Naive thymus-derived CD8-positive, alpha-beta T cell (primary cell): ENCODE results near the gene COLQ. TPM values are rescaled to one million over a fixed set of nuclear protein-coding genes. Genes with fewer than 3 reads are reported as not detected.
A peak's percentile ranks its signal among the peaks of the same experiment; 100 is the strongest.
"Not testable (repeated sequence)": the region's sequence is repeated elsewhere in the genome, so short reads cannot be mapped to it uniquely, and the experiment has no call there.

Experiments
- ATAC-seq, 2 donors: fragments of 150-1000 bp; cut with Tn5 transposase in 1 of 2; sonication (Bioruptor Pico), chemical (Tn5 transposase) in 1 of 2; 1 replicate in 1 of 2; 2 replicates in 1 of 2; pipeline ENCODE4 v1.10.0; 2021; ENCODE audit warnings: mild to moderate bottlenecking in 2 of 2, moderate library complexity in 2 of 2
- POLR2A ChIA-PET: fragments of 350-600 bp; sonication (Branson Sonifier 250); formaldehyde crosslinking; loops from one replicate; lab custom pipeline; 2021; ENCODE audit warnings: antibody characterized with exemption; lab: Charles Lee
- DNase-seq, 10 donors: peaks; one replicate each; pipeline versions ENCODE4 v3.0.0 to v3.0.0-alpha.2; 2020 to 2022
- H3K27ac Mint-ChIP-seq, 10 donors: one replicate each; pipeline ENCODE4 v1.8.0; 2020 to 2022; ENCODE audit warnings: mild to moderate bottlenecking in 10 of 10, mixed read lengths in 10 of 10, moderate library complexity in 4 of 10, inconsistent platforms in 1 of 10
- H3K27me3 Mint-ChIP-seq, 5 donors: one replicate each; pipeline ENCODE4 v1.8.0; 2021 to 2022; ENCODE audit warnings: mixed read lengths in 5 of 5
- H3K36me3 Mint-ChIP-seq, 3 donors: one replicate each; pipeline ENCODE4 v1.8.0; 2020 to 2022; ENCODE audit warnings: mixed read lengths in 3 of 3, mild to moderate bottlenecking in 2 of 3, inconsistent platforms in 1 of 3
- H3K4me1 Mint-ChIP-seq, 4 donors: one replicate each; pipeline ENCODE4 v1.8.0; 2021 to 2022; ENCODE audit warnings: mixed read lengths in 4 of 4
- H3K4me3 Mint-ChIP-seq, 10 donors: one replicate each; pipeline ENCODE4 v1.8.0; 2020 to 2022; ENCODE audit warnings: mild to moderate bottlenecking in 10 of 10, mixed read lengths in 10 of 10, moderate library complexity in 6 of 10, inconsistent platforms in 1 of 10
- H3K9me3 Mint-ChIP-seq, 9 donors: one replicate each; pipeline ENCODE4 v1.8.0; 2020 to 2022; ENCODE audit warnings: mixed read lengths in 9 of 9, mild to moderate bottlenecking in 3 of 9, inconsistent platforms in 1 of 9, moderate library complexity in 1 of 9
- polyA plus RNA-seq, 3 donors: library from polyadenylated mRNA; unstranded; fragments of 300-500 nt; fragmentation: Illumina TruSeq; gene quantifications; one replicate each; pipeline ENCODE4 v1.2.3, GENCODE V29; 2021
- total RNA-seq, 8 experiments: library from RNA in 2 of 8; stranded (reverse) in 2 of 8; gene quantifications; one replicate each; pipeline ENCODE4 v1.2.3 and lab custom pipeline; 2021 to 2026

COLQ gene
- total and polyA plus RNA-seq, 5 experiments from 2014 or later = 0.09 to 3.4 (median 1.5) TPM; not detected in 1

DNA sequence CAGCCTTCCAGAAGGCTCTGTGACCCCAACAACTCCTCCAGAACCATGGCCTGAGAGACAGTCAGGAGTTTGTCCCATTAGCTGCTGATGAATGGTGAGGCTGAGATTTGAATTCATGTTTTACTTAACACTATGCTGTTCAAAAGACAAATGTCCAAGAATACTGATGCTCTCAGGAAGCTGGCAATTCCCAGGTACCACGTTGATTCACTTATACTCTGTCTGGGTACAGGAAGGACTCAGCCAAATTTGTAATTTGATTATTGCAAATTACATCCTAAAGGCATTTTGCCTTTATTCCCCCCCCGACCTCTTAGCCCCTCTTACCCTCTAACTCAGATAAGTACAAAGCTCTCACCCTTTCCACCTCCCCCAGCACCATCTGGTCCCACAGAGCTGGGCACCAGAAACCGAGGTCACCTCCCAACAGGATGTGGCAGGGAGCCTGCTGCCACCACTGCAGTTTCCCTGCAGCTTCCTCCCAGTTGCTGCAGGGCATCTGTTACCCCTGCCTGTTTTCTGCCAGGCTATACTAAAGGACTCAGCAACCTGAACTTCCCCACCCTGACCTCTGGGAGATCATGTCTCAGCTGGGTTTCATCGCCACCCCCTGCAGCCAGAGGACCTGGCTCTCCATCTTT is 60.5 kb downstream of the COLQ start:
- POLR2A ChIA-PET = no interaction called here
- H3K27ac Mint-ChIP-seq = peak overlapping the region in 4 of 10 donors; percentile 19 to 81 (median 42)
- DNase-seq = no peak
- H3K4me1 Mint-ChIP-seq = peaks cover 11 to 24% (median 18%) of the 10 kb centered on the region in 4 donors
- ATAC-seq = peak in 1 of 2 donors; percentile 38
- H3K27me3 Mint-ChIP-seq = no peaks in the 10 kb centered on the region
- peaks cover 0 to 6% (median 5%) of the 10 kb centered on the region in 3 donors for H3K36me3 Mint-ChIP-seq
- H3K9me3 Mint-ChIP-seq = peaks cover 0 to 4% (median 0%) of the 10 kb centered on the region in 9 donors
- H3K4me3 Mint-ChIP-seq = peak overlapping the region in 2 of 10 donors; percentile 42 to 52

DNA sequence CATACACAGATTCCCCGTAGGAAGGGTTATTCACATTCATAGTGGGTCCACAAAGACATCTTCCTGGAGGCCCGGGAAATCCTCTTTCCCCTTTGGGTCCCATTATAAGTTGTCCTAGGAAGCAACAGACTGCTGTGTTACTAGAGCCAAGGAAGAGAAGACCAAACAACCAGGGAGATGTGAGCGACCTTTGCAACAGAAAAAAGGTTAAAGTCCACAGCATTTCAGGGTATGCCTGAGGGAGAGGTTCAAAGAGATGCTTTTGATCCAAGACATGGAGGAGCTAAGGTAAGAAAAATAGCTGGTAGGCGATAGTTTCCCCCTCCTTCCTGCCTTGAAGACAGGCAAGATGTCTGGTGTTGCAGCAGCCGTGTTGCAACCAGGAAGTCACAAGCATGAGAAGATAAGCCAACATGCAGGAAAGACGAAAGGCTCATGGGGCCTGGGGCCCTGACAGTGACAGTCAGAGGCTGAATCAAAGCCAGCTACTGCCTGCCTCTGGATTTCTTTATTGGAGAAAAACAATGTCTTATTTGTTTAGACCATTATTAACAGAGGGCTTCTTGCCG is 63.2 kb downstream of the COLQ start:
- DNase-seq = no peak
- peaks cover 11 to 24% (median 18%) of the 10 kb centered on the region in 4 donors for H3K4me1 Mint-ChIP-seq
- H3K36me3 Mint-ChIP-seq = peaks cover 0 to 5% (median 5%) of the 10 kb centered on the region in 3 donors
- POLR2A ChIA-PET = no interaction called here
- no peaks in the 10 kb centered on the region for H3K27me3 Mint-ChIP-seq
- peaks cover 0 to 4% (median 0%) of the 10 kb centered on the region in 9 donors for H3K9me3 Mint-ChIP-seq
- no peak for ATAC-seq
- H3K27ac Mint-ChIP-seq = peak overlapping the region in 1 of 10 donors; percentile 1
- H3K4me3 Mint-ChIP-seq = no peak overlapping the region

DNA sequence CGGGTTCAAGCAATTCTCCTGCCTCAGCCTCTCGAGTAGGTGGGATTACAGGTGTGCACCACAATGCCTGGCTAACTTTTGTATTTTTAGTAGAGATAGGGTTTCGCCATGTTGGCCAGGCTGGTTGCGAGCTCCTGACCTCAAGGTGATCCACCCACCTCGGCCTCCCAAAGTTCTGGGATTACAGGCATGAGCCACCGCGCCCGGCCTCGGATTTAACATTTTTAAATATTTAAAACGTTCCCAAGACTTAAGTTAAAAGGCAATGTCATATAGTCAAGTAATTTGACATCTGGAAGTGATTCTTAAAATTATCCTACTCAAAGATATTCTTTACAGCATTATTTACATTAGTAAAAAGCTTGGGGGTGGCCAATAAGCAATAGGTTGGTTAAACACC is 64.6 kb downstream of the COLQ start:
- H3K9me3 Mint-ChIP-seq, H3K27me3 Mint-ChIP-seq, DNase-seq, POLR2A ChIA-PET, H3K36me3 Mint-ChIP-seq, H3K4me3 Mint-ChIP-seq, ATAC-seq, H3K27ac Mint-ChIP-seq: not testable (repeated sequence)
- H3K4me1 Mint-ChIP-seq = peaks cover 8 to 19% (median 14%) of the 10 kb centered on the region in 4 donors

DNA sequence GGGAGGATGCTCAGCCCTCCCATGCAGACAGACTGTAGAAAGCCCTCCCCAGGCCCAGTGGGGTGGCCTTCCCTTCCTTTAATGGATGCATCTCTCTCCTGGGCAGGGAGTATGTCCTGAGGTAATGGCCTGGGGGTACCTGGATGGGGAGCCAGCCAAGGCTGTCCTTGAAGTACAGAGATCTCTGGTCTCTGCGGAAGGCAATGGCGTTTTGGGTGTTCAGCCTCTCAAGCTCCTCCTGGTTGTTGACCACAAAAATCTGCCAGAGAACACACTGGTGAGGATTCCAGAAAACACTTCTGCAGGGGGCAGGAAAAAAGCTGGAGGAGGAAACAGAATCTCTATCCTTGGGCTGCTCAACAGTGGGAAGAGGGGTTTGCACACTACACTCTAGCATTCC is 65.2 kb downstream of the COLQ start:
- no peak for ATAC-seq
- no peak overlapping the region for H3K27ac Mint-ChIP-seq
- no peak overlapping the region for H3K4me3 Mint-ChIP-seq
- POLR2A ChIA-PET = no interaction called here
- peaks cover 5 to 15% (median 11%) of the 10 kb centered on the region in 4 donors for H3K4me1 Mint-ChIP-seq
- DNase-seq = no peak
- H3K27me3 Mint-ChIP-seq = no peaks in the 10 kb centered on the region
- H3K9me3 Mint-ChIP-seq = peaks cover 0 to 4% (median 0%) of the 10 kb centered on the region in 9 donors
- H3K36me3 Mint-ChIP-seq = peaks cover 0 to 5% (median 5%) of the 10 kb centered on the region in 3 donors

DNA sequence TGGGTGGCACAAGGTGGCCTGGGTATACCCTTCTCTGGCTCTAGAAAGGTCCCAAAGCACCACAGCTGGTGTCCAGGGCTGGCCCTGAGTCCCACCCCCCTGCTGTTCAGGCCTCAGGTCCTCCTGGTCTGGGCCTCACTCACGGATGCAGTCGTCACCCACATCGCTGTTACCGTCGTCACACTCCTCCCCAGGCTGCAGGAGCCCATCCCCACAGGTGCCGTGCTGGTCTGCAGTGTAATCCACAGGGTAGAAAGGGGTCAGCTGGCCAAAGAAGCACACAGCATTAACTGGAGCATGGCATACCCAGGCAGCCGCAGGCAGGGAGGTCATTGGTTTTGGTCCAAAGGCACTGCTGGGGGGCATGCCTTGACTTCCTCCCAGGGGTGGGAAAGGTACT is 65.8 kb downstream of the COLQ start:
- H3K4me3 Mint-ChIP-seq = no peak overlapping the region
- peaks cover 0 to 8% (median 5%) of the 10 kb centered on the region in 3 donors for H3K36me3 Mint-ChIP-seq
- POLR2A ChIA-PET = no interaction called here
- DNase-seq = no peak
- no peak for ATAC-seq
- no peaks in the 10 kb centered on the region for H3K27me3 Mint-ChIP-seq
- peaks cover 0 to 4% (median 0%) of the 10 kb centered on the region in 9 donors for H3K9me3 Mint-ChIP-seq
- H3K27ac Mint-ChIP-seq = no peak overlapping the region
- H3K4me1 Mint-ChIP-seq = peaks cover 2 to 14% (median 5%) of the 10 kb centered on the region in 4 donors

DNA sequence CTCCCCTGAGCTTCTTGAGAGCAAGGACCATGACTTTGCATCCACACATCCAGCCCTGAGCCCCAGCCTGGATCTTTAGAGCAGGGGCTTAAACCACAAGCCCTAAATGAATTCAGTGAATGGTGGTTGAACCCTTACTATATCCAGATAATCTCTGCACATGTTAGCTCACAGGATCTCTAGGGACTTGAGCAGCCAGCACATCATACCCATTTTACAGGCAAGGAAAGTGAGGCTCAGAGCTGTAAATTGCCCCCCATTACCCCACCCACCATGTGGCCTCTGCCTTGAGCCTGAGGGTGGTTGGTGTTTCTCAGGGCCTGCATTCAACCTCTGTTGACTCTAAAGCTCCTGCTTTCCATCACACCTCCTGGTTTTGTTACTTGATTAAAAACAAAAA is 66.5 kb downstream of the COLQ start:
- Mint-ChIP-seq H3K27me3 (no peaks in the 10 kb centered on the region), H3K4me1 (peaks cover 0 to 6% (median 1%) of the 10 kb centered on the region in 4 donors), H3K9me3 (peaks cover 0 to 4% (median 0%) of the 10 kb centered on the region in 9 donors), H3K36me3 (peaks cover 0 to 8% (median 5%) of the 10 kb centered on the region in 3 donors), H3K4me3 (no peak overlapping the region), H3K27ac (no peak overlapping the region)
- POLR2A ChIA-PET = interaction anchor here (0.7 kb wide), 1 partner anchor 1849 kb away, joined by 6 read pairs; no protein-coding TSS in a partner anchor
- ATAC-seq (no peak), DNase-seq (no peak)

DNA sequence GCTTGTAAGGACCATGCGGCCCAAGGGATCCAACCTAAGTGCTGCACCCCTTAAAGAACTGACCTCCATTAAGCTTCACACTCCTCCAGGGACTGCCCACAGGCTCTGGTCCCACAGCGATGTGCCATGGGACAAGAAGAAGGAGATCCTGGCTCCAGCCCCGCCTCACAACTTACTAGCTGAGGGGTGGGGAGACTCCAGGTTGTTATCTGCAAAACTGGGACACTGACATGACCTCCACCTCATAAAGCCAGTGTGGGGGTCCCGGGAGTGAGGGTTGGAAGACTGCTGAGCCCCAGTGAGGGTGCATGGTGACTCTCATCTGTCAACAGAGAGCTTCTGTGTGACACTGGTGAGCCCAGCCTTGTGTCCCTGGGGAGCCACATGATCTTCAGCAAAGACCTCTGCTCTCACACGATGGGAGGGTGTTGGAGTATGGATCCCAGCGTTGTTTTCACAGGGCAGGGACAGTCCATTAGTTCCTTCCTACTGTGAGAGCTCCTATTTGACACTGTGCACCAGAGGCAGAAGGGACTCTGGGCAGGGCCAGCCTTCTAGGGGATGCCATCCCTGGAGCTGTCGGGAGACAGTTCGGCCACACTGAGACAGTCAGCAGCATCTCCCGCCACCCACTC is 67.4 kb downstream of the COLQ start:
- H3K36me3 Mint-ChIP-seq = peaks cover 0 to 8% (median 5%) of the 10 kb centered on the region in 3 donors
- peaks cover 0 to 6% (median 1%) of the 10 kb centered on the region in 4 donors for H3K4me1 Mint-ChIP-seq
- no peak overlapping the region for H3K27ac Mint-ChIP-seq
- peaks cover 0 to 4% (median 0%) of the 10 kb centered on the region in 9 donors for H3K9me3 Mint-ChIP-seq
- ATAC-seq = no peak
- POLR2A ChIA-PET = interaction anchor here (0.7 kb wide), 1 partner anchor 1850 kb away, joined by 6 read pairs; no protein-coding TSS in a partner anchor
- no peak overlapping the region for H3K4me3 Mint-ChIP-seq
- H3K27me3 Mint-ChIP-seq = no peaks in the 10 kb centered on the region
- no peak for DNase-seq

DNA sequence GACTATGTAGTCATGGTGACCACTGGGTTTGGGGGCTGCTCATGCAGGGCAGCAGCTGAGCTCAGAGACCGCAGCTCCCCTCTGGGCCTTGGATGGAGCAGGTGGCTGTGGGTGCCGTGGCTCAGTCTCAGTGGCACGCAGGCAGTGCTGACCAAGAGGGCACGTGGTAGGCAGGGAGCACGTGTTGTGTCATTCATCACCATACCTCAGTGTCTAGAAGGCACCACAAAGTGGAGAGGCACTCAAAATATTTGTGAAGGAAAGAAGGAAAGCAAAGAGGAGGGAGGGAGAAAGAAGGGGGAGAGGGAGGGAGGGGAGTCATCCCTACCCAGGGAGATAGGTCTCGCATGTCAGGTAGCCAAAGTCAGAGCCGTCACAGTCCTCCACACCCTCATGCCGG is 68.0 kb downstream of the COLQ start:
- no peak overlapping the region for H3K27ac Mint-ChIP-seq
- H3K9me3 Mint-ChIP-seq = peaks cover 0 to 4% (median 0%) of the 10 kb centered on the region in 9 donors
- DNase-seq = no peak
- H3K36me3 Mint-ChIP-seq = peaks cover 0 to 8% (median 5%) of the 10 kb centered on the region in 3 donors
- no peak for ATAC-seq
- no peak overlapping the region for H3K4me3 Mint-ChIP-seq
- no peaks in the 10 kb centered on the region for H3K27me3 Mint-ChIP-seq
- H3K4me1 Mint-ChIP-seq = peaks cover 0 to 6% (median 1%) of the 10 kb centered on the region in 4 donors
- POLR2A ChIA-PET = no interaction called here

DNA sequence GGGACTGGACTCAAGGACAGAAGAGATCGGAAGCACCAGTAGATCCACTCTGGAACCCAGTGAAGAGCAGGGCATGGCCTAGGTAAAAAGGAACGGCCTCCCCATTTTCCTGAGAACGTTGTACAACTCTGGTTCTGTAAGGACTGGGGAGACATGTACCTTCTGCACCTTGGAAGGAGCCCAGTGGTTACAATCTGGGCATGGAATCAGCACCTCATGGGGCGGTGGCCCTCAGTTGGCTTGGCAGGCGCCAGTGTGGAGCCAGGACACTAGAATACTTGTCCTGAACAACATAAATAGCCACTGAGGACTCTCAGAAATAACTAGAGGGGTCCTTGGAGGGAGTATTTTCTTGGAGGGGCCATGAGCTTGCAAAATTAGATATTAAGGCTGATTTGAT is 68.5 kb downstream of the COLQ start:
- POLR2A ChIA-PET = no interaction called here
- Mint-ChIP-seq H3K27me3 (no peaks in the 10 kb centered on the region), H3K4me1 (peaks cover 0 to 6% (median 1%) of the 10 kb centered on the region in 4 donors), H3K4me3 (no peak overlapping the region), H3K27ac (no peak overlapping the region), H3K36me3 (peaks cover 0 to 5% (median under 1%) of the 10 kb centered on the region in 3 donors), H3K9me3 (no peaks in the 10 kb centered on the region)
- no peak for ATAC-seq
- no peak for DNase-seq

DNA sequence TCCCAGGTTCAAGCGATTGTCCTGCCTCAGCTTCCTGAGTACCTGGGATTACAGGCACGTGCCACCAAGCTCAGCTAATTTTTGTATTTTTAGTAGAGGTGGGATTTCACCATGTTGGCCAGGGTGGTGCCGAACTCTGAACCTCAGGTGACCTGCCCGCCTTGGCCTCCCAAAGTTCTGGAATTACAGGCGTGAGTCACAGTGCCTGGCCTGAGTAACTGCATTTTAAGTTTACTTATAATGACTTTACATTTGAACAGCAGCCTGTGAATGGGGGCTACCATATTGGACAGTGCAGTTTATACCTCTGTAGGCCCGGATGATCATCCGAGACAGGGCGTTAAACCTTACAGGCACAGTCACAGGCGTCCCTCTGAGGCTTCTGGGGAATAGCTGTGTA is 69.3 kb downstream of the COLQ start:
- Mint-ChIP-seq H3K9me3 (no peaks in the 10 kb centered on the region), H3K4me3 (no peak overlapping the region), H3K27me3 (no peaks in the 10 kb centered on the region), H3K4me1 (peaks cover 0 to 6% (median 1%) of the 10 kb centered on the region in 4 donors), H3K36me3 (peaks cover 0 to 4% (median 0%) of the 10 kb centered on the region in 3 donors), H3K27ac (no peak overlapping the region)
- ATAC-seq = no peak
- DNase-seq = no peak
- POLR2A ChIA-PET = no interaction called here

DNA sequence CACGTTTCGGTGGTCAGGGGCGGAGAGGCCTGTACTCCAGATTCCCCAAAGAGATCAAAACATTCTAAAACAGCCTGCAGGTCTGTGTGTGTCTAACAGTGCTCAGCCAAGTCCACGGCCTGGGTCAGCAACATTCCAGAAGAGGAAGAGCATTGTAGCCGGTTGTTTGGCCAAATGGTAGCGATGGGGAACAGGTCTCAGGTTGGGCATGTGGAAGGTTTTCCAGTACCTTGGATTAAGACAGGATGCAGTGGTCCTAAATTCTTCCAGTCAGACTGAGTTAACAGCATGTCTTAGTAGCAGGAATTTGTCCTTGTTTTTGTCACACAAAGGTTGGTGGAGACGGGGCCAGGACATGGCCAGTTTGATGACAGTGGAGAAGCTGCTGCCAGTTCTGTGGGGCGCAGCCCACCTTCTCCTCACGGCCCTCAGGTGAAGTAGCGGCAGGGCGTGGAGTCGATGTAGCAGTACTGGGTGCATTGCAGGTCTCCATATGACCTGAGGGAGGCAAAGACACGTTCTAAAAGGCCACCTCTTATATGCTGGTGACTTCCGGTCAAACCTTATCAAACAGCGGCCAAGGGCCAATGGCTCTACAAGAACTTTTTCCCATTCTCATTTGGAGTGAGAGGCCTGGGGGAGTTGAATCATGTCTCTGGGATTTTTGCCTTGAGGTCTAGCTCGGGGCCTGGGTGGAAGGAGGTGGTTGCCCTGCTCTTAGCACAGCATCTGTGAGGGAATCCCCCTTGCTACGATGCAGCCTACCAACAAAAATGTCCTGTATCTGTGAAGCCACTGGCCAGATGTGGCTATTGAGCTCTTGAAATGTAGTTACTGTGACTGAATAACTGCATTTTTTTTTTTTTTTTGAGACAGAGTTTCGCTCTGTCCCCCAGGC is 70.0 kb downstream of the COLQ start:
- H3K9me3 Mint-ChIP-seq = no peaks in the 10 kb centered on the region
- H3K4me1 Mint-ChIP-seq = peaks cover 0 to 6% (median 1%) of the 10 kb centered on the region in 4 donors
- H3K27ac Mint-ChIP-seq = no peak overlapping the region
- H3K27me3 Mint-ChIP-seq = no peaks in the 10 kb centered on the region
- DNase-seq (no peak), ATAC-seq (no peak)
- POLR2A ChIA-PET = no interaction called here
- H3K4me3 Mint-ChIP-seq = no peak overlapping the region
- H3K36me3 Mint-ChIP-seq = peaks cover 0 to 4% (median 2%) of the 10 kb centered on the region in 3 donors
